HepG2 (cell line): Measurements from ENCODE around the gene CCNA2. TPM values are rescaled to one million over a fixed set of nuclear protein-coding genes. Genes with fewer than 3 reads are reported as not detected.
A peak's percentile ranks its signal among the peaks of the same experiment; 100 is the strongest.

ENCODE experiments used
- BORCS8-MEF2B ChIP-seq: sonication (generic); formaldehyde crosslinking; IDR thresholded peaks from 2 replicates; pipeline ENCODE4 v1.8.0; 2022; ENCODE audit warnings: mild to moderate bottlenecking, missing genetic modification reagents
- DNMT1 ChIP-seq: sonication (generic); formaldehyde crosslinking; IDR thresholded peaks from 2 replicates; pipeline ENCODE4 v1.5.1; 2020; ENCODE audit warnings: mild to moderate bottlenecking, missing genetic modification reagents
- DNMT3B ChIP-seq: conservative IDR thresholded peaks from 2 replicates; pipeline ENCODE4 v1.6.1; 2016; ENCODE audit warnings: missing biosample characterization, control low read depth
- IKZF5 ChIP-seq: IDR thresholded peaks from 2 replicates; pipeline ENCODE4 v1.6.1; 2018; ENCODE audit warnings: missing genetic modification reagents, mild to moderate bottlenecking, missing compliant biosample characterization
- KDM1A ChIP-seq: IDR thresholded peaks from 2 replicates; pipeline ENCODE4 v1.6.1; 2016; ENCODE audit warnings: missing compliant biosample characterization
- MAX ChIP-seq: IDR thresholded peaks from 2 replicates; pipeline ENCODE4 v1.6.1; 2012; ENCODE audit warnings: inconsistent platforms
- MYC ChIP-seq: sonication (generic); formaldehyde crosslinking; IDR thresholded peaks from 2 replicates; pipeline ENCODE4 v1.9.0; 2021; ENCODE audit warnings: missing genetic modification reagents, borderline replicate concordance
- NFE2L1 ChIP-seq: sonication (generic); formaldehyde crosslinking; IDR thresholded peaks from 2 replicates; pipeline ENCODE4 v1.4.0; 2020; ENCODE audit warnings: missing genetic modification reagents, mild to moderate bottlenecking, borderline replicate concordance
- POLR2G ChIP-seq: fragments of 200-400 bp; formaldehyde crosslinking; IDR thresholded peaks from 2 replicates; pipeline ENCODE4 v1.6.1; 2018; ENCODE audit warnings: mild to moderate bottlenecking, low read depth, low read length, moderate library complexity
- REXO4 ChIP-seq: sonication (generic); formaldehyde crosslinking; IDR thresholded peaks from 2 replicates; pipeline ENCODE4 v1.8.0; 2022; ENCODE audit warnings: missing genetic modification reagents, mild to moderate bottlenecking, borderline replicate concordance
- RXRA ChIP-seq: sonication (generic); formaldehyde crosslinking; IDR thresholded peaks from 2 replicates; pipeline ENCODE4 v1.5.1; 2020; ENCODE audit warnings: missing genetic modification reagents
- SP5 ChIP-seq: IDR thresholded peaks from 2 replicates; pipeline ENCODE4 v1.6.1; 2016; ENCODE audit warnings: low read depth, borderline replicate concordance
- ZNF12 ChIP-seq: sonication (generic); formaldehyde crosslinking; IDR thresholded peaks from 2 replicates; pipeline ENCODE4 v1.5.0; 2020; ENCODE audit warnings: missing genetic modification reagents
- ZNF136 ChIP-seq: sonication (generic); formaldehyde crosslinking; IDR thresholded peaks from 2 replicates; pipeline ENCODE4 v1.8.1; 2022; ENCODE audit warnings: low read depth, mild to moderate bottlenecking, moderate library complexity, missing genetic modification reagents
- ZNF260 ChIP-seq: sonication (generic); formaldehyde crosslinking; IDR thresholded peaks from 2 replicates; pipeline ENCODE4 v1.4.0; 2020; ENCODE audit warnings: missing genetic modification reagents, low read depth, mild to moderate bottlenecking, borderline replicate concordance
- ZNF264 ChIP-seq: sonication (generic); formaldehyde crosslinking; IDR thresholded peaks from 2 replicates; pipeline ENCODE4 v1.4.0; 2020; ENCODE audit warnings: missing genetic modification reagents
- ZNF318 ChIP-seq: sonication (generic); formaldehyde crosslinking; IDR thresholded peaks from 2 replicates; pipeline ENCODE4 v1.4.0; 2020; ENCODE audit warnings: mild to moderate bottlenecking, missing genetic modification reagents
- ZNF44 ChIP-seq: sonication (generic); formaldehyde crosslinking; IDR thresholded peaks from 2 replicates; pipeline ENCODE4 v1.5.1; 2020; ENCODE audit warnings: mild to moderate bottlenecking, missing genetic modification reagents
- ZNF614 ChIP-seq: IDR thresholded peaks from 2 replicates; pipeline ENCODE4 v1.6.1; 2018; ENCODE audit warnings: missing biosample characterization, missing genetic modification reagents, inconsistent platforms, borderline replicate concordance
- ZNF850 ChIP-seq: sonication (generic); formaldehyde crosslinking; conservative IDR thresholded peaks from 2 replicates; pipeline ENCODE4 v1.9.0; 2021; ENCODE audit warnings: mild to moderate bottlenecking, missing genetic modification reagents
- ZSCAN12 ChIP-seq: sonication (generic); formaldehyde crosslinking; IDR thresholded peaks from 2 replicates; pipeline ENCODE4 v1.9.0; 2021; ENCODE audit warnings: mild to moderate bottlenecking, missing genetic modification reagents
- polyA plus RNA-seq, 8 experiments: library from polyadenylated mRNA; depleted of rRNA in 3 of 8; stranded (reverse) in 7 of 8; unstranded in 1 of 8; fragments of >200 nt; fragmentation: Illumina TruSeq in 4 of 8; extraction: Trizol in 4 of 8; gene quantifications; 2 replicates each; pipeline versions ENCODE4 v1.2.1 to v1.2.3, GENCODE V29; 2011 to 2016; ENCODE audit warnings: low read depth in 4 of 8, missing spikeins in 1 of 8, mixed read lengths in 1 of 8; ENCODE audit not compliant: insufficient read depth in 1 of 8
- total RNA-seq, 5 experiments: library from RNA; depleted of rRNA; stranded (reverse); fragments of >200 nt; fragmentation: Illumina TruSeq; extraction: Trizol; gene quantifications; 2 replicates each; pipeline ENCODE4 v1.2.3, GENCODE V29; 2016; ENCODE audit warnings: low read depth in 1 of 5

Gene CCNA2
- total and polyA plus RNA-seq, 2 of the 13 experiments (the other 11 are each of a cell fraction or from before 2014, with no cell fraction given) = 31.3 to 105 TPM

GRCh38 chr4:121800961-121801714 is 22.5 kb downstream of the CCNA2 start, which contains the start of gene EXOSC9 (continued):
- TF ChIP-seq ZNF318 (CRISPR knock-in tag) (0 out of 2 replicates have a peak, but pooled peaks have one; percentile 79), REXO4 (no peak), ZNF264 (CRISPR knock-in tag) (peak; percentile 66), ZNF260 (no peak), SP5 (0 out of 2 replicates have a peak, but pooled peaks have one; percentile 19), MAX (peak; percentile 90), DNMT1 (CRISPR knock-in tag) (no peak), ZSCAN12 (CRISPR knock-in tag) (no peak), MYC (peak; percentile 80; the same call in 1 of the 2 replicates), BORCS8-MEF2B (CRISPR knock-in tag) (peak; percentile 81), KDM1A (CRISPR knock-in tag) (no peak), ZNF12 (0 out of 2 replicates have a peak, but pooled peaks have one; percentile 11), IKZF5 (CRISPR knock-in tag) (peak; percentile 82; the same call in 1 of the 2 replicates), ZNF850 (CRISPR knock-in tag) (no peak), POLR2G (peak; percentile 99), ZNF614 (CRISPR knock-in tag) (0 out of 2 replicates have a peak, but pooled peaks have one; percentile 46), ZNF136 (CRISPR knock-in tag) (no peak), RXRA (peak; percentile 44; the same call in 1 of the 2 replicates), DNMT3B (CRISPR knock-in tag) (0 out of 2 replicates have a peak, but pooled peaks have one; percentile 40), ZNF44 (CRISPR knock-in tag) (0 out of 2 replicates have a peak, but pooled peaks have one; percentile 67), NFE2L1 (CRISPR knock-in tag) (no peak)
